ENCODE measurements around the gene PREX1. TPM values are rescaled to one million over a fixed set of nuclear protein-coding genes. Genes with fewer than 3 reads are reported as not detected.

PREX1 gene
- total and polyA plus RNA-seq, 8 donors, result 5.2 to 25.2 (median 16.6) TPM

DNA sequence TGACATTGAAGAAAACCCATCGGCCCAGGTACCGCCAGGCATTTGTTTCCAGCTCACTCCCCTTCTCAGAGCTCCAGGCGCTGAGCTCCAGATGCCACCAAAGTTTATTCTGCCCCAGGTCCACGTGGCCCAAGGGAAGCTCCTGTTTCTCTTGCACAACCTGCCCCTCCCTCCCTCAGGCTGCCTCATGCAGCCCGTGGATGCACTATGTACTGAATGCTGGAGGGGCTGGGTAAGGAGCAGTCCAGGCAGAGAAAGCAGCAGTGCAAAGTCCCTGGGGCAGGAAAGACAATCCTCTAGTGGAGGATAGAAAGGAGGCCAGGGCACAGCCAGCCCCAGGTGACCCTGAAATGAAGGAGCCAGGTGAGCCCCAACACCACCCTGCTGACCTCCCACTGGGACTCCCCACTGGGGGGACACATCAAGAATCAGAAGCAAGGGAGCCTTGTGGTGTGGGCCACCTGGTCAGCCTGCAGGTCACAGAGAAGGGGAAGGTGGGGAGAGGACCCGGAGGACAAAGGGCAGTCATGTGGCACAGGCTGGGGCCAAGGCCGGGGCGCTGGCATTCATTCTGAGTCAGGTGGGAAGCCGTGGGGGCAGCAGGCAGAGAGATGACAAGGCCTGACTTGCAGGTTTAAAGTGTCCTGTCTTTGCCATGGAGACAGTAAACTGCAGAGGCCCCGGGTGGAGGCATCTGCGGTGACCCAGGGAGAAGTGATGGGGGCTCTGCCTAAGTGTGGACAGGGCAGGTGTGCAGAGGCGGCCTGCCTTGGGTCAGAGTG, 230.1 kb downstream of the PREX1 start:
- TF ChIP-seq POLR2A (IDR thresholded peaks at IDR 0.05) (no peak), EP300 (IDR thresholded peaks at IDR 0.05) (no peak), POLR2AphosphoS5 (IDR thresholded peaks at IDR 0.05) (no peak)
- TF ChIP-seq, protein P1, sequence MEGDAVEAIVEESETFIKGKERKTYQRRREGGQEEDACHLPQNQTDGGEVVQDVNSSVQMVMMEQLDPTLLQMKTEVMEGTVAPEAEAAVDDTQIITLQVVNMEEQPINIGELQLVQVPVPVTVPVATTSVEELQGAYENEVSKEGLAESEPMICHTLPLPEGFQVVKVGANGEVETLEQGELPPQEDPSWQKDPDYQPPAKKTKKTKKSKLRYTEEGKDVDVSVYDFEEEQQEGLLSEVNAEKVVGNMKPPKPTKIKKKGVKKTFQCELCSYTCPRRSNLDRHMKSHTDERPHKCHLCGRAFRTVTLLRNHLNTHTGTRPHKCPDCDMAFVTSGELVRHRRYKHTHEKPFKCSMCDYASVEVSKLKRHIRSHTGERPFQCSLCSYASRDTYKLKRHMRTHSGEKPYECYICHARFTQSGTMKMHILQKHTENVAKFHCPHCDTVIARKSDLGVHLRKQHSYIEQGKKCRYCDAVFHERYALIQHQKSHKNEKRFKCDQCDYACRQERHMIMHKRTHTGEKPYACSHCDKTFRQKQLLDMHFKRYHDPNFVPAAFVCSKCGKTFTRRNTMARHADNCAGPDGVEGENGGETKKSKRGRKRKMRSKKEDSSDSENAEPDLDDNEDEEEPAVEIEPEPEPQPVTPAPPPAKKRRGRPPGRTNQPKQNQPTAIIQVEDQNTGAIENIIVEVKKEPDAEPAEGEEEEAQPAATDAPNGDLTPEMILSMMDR (IDR thresholded peaks at IDR 0.05), result no peak
- intact Hi-C loops (cut with DNase I; ENCODE audit: low total_unique reads), result no loop called here
- H3K36me3 ChIP-seq, result no peaks in the 10 kb centered on the region
- no peaks in the 10 kb centered on the region for H3K27me3 ChIP-seq
- no peak for DNase-seq
- 72 to 85% (median 76%) methylated on average over 11 to 12 of the region's 12 CpGs for WGBS, 5 donors
- no peak overlapping the region for H3K4me3 ChIP-seq
- no peaks in the 10 kb centered on the region for H3K4me1 ChIP-seq
- no peak overlapping the region for H3K27ac ChIP-seq
- no peaks in the 10 kb centered on the region for H3K9me3 ChIP-seq

DNA sequence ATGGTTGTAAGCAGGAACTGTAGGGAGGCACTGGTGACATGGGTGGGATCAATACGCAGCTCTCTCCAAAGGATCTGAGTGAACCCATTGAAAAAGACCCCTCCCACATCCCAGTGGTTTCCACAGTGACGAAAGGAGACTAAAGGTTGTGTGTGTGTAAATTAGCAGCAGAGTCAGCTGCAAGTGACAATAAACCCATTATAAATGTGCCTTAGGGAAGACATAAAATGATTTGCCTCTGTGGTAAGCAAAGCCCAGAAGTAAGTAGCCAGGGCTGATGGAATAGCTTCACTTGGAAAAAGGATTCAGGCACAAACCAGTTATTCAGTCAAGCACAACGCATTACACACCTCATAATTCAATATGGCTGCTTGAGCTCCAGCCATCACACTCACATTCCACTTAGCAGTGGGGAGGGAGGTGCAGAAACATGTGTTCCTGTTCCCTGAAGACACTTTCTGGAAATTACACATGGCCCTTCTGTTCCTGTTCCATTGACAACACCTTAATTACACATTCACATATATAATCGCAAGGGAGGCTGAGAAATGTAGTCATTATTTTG, 231.4 kb downstream of the PREX1 start:
- Histone ChIP-seq H3K4me1 (no peaks in the 10 kb centered on the region), H3K27me3 (no peaks in the 10 kb centered on the region), H3K4me3 (no peak overlapping the region), H3K9me3 (no peaks in the 10 kb centered on the region), H3K36me3 (no peaks in the 10 kb centered on the region), H3K27ac (no peak overlapping the region)
- 86 to 96% (median 93%) methylated on average over 4 of the region's 4 CpGs for WGBS, 5 donors
- DNase-seq, result no peak
- intact Hi-C loops (cut with DNase I; ENCODE audit: low total_unique reads), result no loop called here
- TF ChIP-seq, protein P1 (IDR thresholded peaks at IDR 0.05), result no peak
- no peak for TF ChIP-seq EP300 (IDR thresholded peaks at IDR 0.05)
- no peak for TF ChIP-seq POLR2AphosphoS5 (IDR thresholded peaks at IDR 0.05)
- no peak for TF ChIP-seq POLR2A (IDR thresholded peaks at IDR 0.05)

DNA sequence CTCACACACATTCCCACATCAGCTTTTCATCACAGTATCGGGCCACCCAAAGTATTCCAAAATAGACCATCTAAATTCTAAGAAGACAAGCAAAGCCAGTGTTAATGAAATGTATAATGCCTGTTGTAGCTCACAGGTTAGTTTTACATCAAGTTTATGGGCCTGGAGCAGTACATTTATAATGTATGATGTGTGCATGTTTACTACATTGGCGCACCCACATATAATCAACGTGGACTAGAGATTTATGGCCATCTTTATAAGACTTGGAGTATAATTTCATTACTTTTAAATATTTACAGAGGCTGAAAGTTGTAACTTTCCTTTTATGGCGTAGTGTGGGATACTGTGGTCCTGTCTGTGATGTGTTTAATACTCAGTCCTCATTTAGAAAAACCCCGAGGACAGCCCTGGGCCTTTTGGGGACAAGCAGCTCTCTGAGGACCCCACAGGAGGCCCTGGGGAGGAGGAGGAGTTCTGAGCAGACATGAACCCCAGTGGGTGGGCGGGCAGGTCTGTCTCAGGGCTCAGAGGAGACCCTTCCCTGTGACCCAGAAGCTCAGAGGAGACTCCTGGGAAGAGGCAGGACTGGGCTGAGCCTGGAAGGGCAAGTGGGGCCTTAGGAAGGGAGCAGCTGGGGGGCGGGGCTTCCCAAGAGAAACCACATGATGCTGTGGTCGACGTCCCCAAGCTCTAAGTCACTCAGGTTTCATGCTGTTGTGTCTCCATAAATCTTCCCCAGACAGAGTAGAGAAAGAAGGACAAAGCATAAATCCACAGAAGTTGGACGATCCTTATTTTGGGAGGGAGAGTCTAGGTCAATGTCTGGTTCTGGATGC, 232.1 kb downstream of the PREX1 start:
- TF ChIP-seq EP300 (IDR thresholded peaks at IDR 0.05), result no peak
- TF ChIP-seq POLR2A (IDR thresholded peaks at IDR 0.05), result no peak
- TF ChIP-seq, protein P1 (IDR thresholded peaks at IDR 0.05), result no peak
- TF ChIP-seq POLR2AphosphoS5 (IDR thresholded peaks at IDR 0.05), result no peak
- H3K27me3 ChIP-seq, result no peaks in the 10 kb centered on the region
- no peaks in the 10 kb centered on the region for H3K9me3 ChIP-seq
- no peaks in the 10 kb centered on the region for H3K4me1 ChIP-seq
- H3K27ac ChIP-seq, result no peak overlapping the region
- no peaks in the 10 kb centered on the region for H3K36me3 ChIP-seq
- H3K4me3 ChIP-seq, result no peak overlapping the region
- WGBS, 5 donors, result 60 to 81% (median 65%) methylated on average over 10 of the region's 10 CpGs
- DNase-seq, result no peak
- intact Hi-C loops (cut with DNase I; ENCODE audit: low total_unique reads), result no loop called here

DNA sequence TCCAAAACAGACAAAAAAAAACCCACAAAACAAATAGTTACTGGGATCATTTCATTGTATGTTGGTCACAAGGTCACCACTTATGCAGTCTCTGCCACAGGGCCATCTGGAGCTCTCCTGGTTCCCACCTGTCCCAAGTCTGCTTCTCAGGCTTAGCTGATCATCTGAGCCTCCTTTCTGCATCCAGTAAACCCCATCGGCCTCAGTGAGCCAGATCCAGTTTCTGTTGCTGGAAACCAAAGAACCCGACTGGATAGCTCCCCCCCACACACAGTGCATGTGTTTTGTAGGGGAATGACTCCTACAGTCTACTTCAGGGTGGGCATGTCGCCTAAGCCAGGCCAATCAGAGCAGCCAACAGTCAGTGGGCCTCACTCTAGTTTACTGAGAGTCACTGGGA, 233.3 kb downstream of the PREX1 start:
- no peaks in the 10 kb centered on the region for H3K27me3 ChIP-seq
- intact Hi-C loops (cut with DNase I; ENCODE audit: low total_unique reads), result no loop called here
- DNase-seq, result no peak

More for the DNA sequence above, 233.3 kb downstream of the PREX1 start:
- H3K4me1 ChIP-seq, result no peaks in the 10 kb centered on the region
- no peak overlapping the region for H3K27ac ChIP-seq
- no peaks in the 10 kb centered on the region for H3K9me3 ChIP-seq
- WGBS, 5 donors, result 80 to 89% (median 81%) methylated on average over 3 of the region's 3 CpGs
- TF ChIP-seq POLR2AphosphoS5 (IDR thresholded peaks at IDR 0.05), result no peak
- no peak for TF ChIP-seq EP300 (IDR thresholded peaks at IDR 0.05)
- TF ChIP-seq, protein P1 (IDR thresholded peaks at IDR 0.05), result no peak
- no peak for TF ChIP-seq POLR2A (IDR thresholded peaks at IDR 0.05)
- H3K36me3 ChIP-seq, result no peaks in the 10 kb centered on the region
- H3K4me3 ChIP-seq, result no peak overlapping the region
